ENCODE data around the gene QSOX2. TPM values are rescaled to one million over a fixed set of nuclear protein-coding genes. Genes with fewer than 3 reads are reported as not detected.
A peak's percentile ranks its signal among the peaks of the same experiment; 100 is the strongest.

QSOX2 gene
- total and polyA plus RNA-seq, 10 donors, result 12.3 to 20.3 (median 16.9) TPM

GRCh38 chr9:136283291-136284235 lies 38.0 kb upstream of the QSOX2 start:
- intact Hi-C loops (cut with DNase I; ENCODE audit: low total_unique reads), result loop anchor here (5.0 kb wide), 1 partner anchor 111 kb away; no protein-coding TSS in a partner anchor
- peak in 2 of 3 donors; percentile 47 to 56 for TF ChIP-seq POLR2AphosphoS5 (IDR thresholded peaks at IDR 0.05)
- peak; percentile 84 to 95 (median 91) for TF ChIP-seq CTCF (IDR thresholded peaks at IDR 0.05 in 8 of 11, conservative IDR thresholded peaks at IDR 0.05 in 3 of 11)
- TF ChIP-seq POLR2A (IDR thresholded peaks at IDR 0.05), result no peak
- WGBS, 5 donors, result 13 to 30% (median 20%) methylated on average over 20 to 31 of the region's 32 CpGs
- DNase-seq, result peak; percentile 94
- peaks cover 9 to 22% (median 15%) of the 10 kb centered on the region in 6 donors for H3K4me1 ChIP-seq
- peaks cover 0 to 64% (median 24%) of the 10 kb centered on the region in 7 donors for H3K27me3 ChIP-seq (replicated peaks in 1 of 7)
- no peaks in the 10 kb centered on the region for H3K9me3 ChIP-seq
- H3K36me3 ChIP-seq, result no peaks in the 10 kb centered on the region
- H3K27ac ChIP-seq, result peak overlapping the region in 5 of 8 donors; percentile 16 to 68 (median 62)
- H3K4me3 ChIP-seq, result peak overlapping the region in 7 of 8 donors; percentile 1 to 63 (median 30)

- intact Hi-C loops (cut with DNase I; ENCODE audit: low total_unique reads), result loop anchor here (5.0 kb wide), 1 partner anchor 110 kb away; no protein-coding TSS in a partner anchor
- DNase-seq, result no peak
- H3K27ac ChIP-seq, result peak overlapping the region in 1 of 8 donors; percentile 68
- no peaks in the 10 kb centered on the region for H3K9me3 ChIP-seq
- H3K4me1 ChIP-seq, result peaks cover 9 to 22% (median 15%) of the 10 kb centered on the region in 6 donors
- WGBS, 5 donors, result 36 to 47% (median 45%) methylated on average over 10 to 14 of the region's 14 CpGs
- no peaks in the 10 kb centered on the region for H3K36me3 ChIP-seq
- H3K4me3 ChIP-seq, result peak overlapping the region in 1 of 8 donors; percentile 63
- TF ChIP-seq CTCF (IDR thresholded peaks at IDR 0.05 in 8 of 11, conservative IDR thresholded peaks at IDR 0.05 in 3 of 11), result no peak
- peak; percentile 18 to 42 (median 40) for TF ChIP-seq POLR2AphosphoS5 (IDR thresholded peaks at IDR 0.05)
- no peak for TF ChIP-seq POLR2A (IDR thresholded peaks at IDR 0.05)
- H3K27me3 ChIP-seq (replicated peaks in 1 of 7), result peaks cover 0 to 60% (median 29%) of the 10 kb centered on the region in 7 donors
These were observed 36.8 kb upstream of the QSOX2 start for GRCh38 chr9:136282272-136282861.

- Histone ChIP-seq H3K36me3 (no peaks in the 10 kb centered on the region), H3K4me1 (peaks cover 9 to 22% (median 15%) of the 10 kb centered on the region in 6 donors), H3K9me3 (no peaks in the 10 kb centered on the region), H3K27me3 (replicated peaks in 1 of 7) (peaks cover 0 to 61% (median 29%) of the 10 kb centered on the region in 7 donors), H3K27ac (no peak overlapping the region), H3K4me3 (no peak overlapping the region)
- no peak for DNase-seq
- TF ChIP-seq POLR2A (IDR thresholded peaks at IDR 0.05), result no peak
- TF ChIP-seq CTCF (IDR thresholded peaks at IDR 0.05 in 8 of 11, conservative IDR thresholded peaks at IDR 0.05 in 3 of 11), result no peak
- TF ChIP-seq POLR2AphosphoS5 (IDR thresholded peaks at IDR 0.05), result no peak
- intact Hi-C loops (cut with DNase I; ENCODE audit: low total_unique reads), result loop anchor here (5.0 kb wide), 1 partner anchor 109 kb away; no protein-coding TSS in a partner anchor
- 72 to 90% (median 84%) methylated on average over 9 to 39 of the region's 39 CpGs for WGBS, 5 donors
These were observed 36.0 kb upstream of the QSOX2 start for GRCh38 chr9:136281421-136282271.
